HUES64 (cell line): ENCODE results near the gene UGT1A10.

ENCODE experiments used
- H3K27ac ChIP-seq: 2 replicates; pipeline ENCODE4 v1.7.0; 2013; ENCODE audit warnings: low read depth, low read length, inconsistent platforms
- H3K27me3 ChIP-seq: 2 replicates; pipeline ENCODE4 v1.6.1; 2013; ENCODE audit warnings: mild to moderate bottlenecking, low read length; ENCODE audit not compliant: insufficient read depth
- H3K36me3 ChIP-seq: 2 replicates; pipeline ENCODE4 v1.6.1; 2013; ENCODE audit warnings: mild to moderate bottlenecking, low read length; ENCODE audit not compliant: insufficient read depth
- H3K4me1 ChIP-seq: 2 replicates; pipeline ENCODE4 v1.6.1; 2013; ENCODE audit warnings: mild to moderate bottlenecking, low read length, moderate library complexity; ENCODE audit not compliant: insufficient read depth
- H3K4me3 ChIP-seq: 2 replicates; pipeline ENCODE4 v1.5.1; 2013; ENCODE audit warnings: mild to moderate bottlenecking, low read length, moderate library complexity
- H3K9ac ChIP-seq: 2 replicates; pipeline ENCODE4 v1.6.1; 2013; ENCODE audit warnings: mild to moderate bottlenecking, low read depth, low read length
- H3K9me3 ChIP-seq: 2 replicates; pipeline ENCODE4 v1.6.1; 2013; ENCODE audit warnings: low read depth, low read length; ENCODE audit not compliant: insufficient read depth
- WGBS: fragments of 150-250, 120-280 bp; methylation state at CpG from one replicate; pipeline ENCODE4 v1.1.7; 2013; ENCODE audit warnings: missing lambda C conversion rate; 5-methylcytosine and 5-hydroxymethylcytosine counted together

The UGT1A10 gene

DNA sequence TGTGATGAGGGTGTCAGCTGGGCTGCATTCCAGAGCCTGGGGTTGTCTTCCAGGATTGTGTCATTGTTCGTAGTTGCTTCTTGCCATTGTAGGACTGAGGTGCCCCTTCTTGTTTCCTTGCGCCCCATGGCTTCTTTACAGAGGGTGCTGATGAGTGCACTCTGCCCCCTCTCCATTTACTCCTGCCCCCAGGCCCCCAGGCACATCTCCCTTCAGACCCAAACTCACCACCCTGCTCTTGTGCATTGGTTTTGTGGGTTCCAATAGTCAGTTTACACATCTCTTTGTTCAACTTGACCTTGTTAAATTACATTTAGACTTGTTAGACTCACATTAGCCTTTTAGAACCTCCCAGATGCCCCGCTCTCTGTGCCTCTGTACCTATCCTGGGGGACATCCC, 184.9 kb downstream of the UGT1A10 start:
- H3K9me3 ChIP-seq: no peaks in the 10 kb centered on the region
- no peaks in the 10 kb centered on the region for H3K36me3 ChIP-seq
- no peak overlapping the region for H3K9ac ChIP-seq
- H3K27ac ChIP-seq: no peak overlapping the region
- H3K27me3 ChIP-seq: no peaks in the 10 kb centered on the region
- 87% methylated on average over 3 of the region's 3 CpGs for WGBS
- no peak overlapping the region for H3K4me3 ChIP-seq
- H3K4me1 ChIP-seq: no peaks in the 10 kb centered on the region

DNA sequence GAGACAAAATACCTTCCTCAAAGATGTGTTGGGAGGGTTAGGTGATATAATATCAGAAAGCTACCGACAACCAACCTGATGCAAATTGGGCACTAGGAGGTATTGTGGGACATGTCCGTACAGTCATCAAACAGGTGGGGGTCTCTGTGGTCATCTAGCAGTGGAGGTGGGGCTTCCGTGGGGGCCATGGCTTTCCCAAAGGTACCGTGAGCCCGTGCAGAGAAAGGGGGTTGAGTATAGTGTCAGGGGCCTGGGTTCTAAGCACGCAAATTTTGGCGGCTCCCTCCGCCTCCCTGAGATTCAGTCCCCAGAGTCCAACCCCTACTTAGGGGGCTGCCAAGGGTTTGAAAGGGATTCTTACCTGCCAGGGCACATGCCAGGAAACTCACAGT, 185.5 kb downstream of the UGT1A10 start:
- 92% methylated on average over 8 of the region's 8 CpGs for WGBS
- H3K27me3 ChIP-seq: no peaks in the 10 kb centered on the region
- H3K4me1 ChIP-seq: no peaks in the 10 kb centered on the region
- H3K9me3 ChIP-seq: no peaks in the 10 kb centered on the region
- no peaks in the 10 kb centered on the region for H3K36me3 ChIP-seq
- H3K4me3 ChIP-seq: no peak overlapping the region
- H3K9ac ChIP-seq: no peak overlapping the region
- no peak overlapping the region for H3K27ac ChIP-seq

GRCh38 chr2:233822101-233822771, 186.0 kb downstream of the UGT1A10 start:
- Histone ChIP-seq H3K4me3 (no peak overlapping the region), H3K9ac (no peak overlapping the region), H3K4me1 (no peaks in the 10 kb centered on the region), H3K27ac (no peak overlapping the region), H3K27me3 (no peaks in the 10 kb centered on the region), H3K36me3 (no peaks in the 10 kb centered on the region), H3K9me3 (no peaks in the 10 kb centered on the region)
- WGBS: 94% methylated on average over 21 of the region's 21 CpGs
